Breast epithelium (tissue), 3 donors: ENCODE results near the gene KCNH3.

ENCODE experiments used
- CTCF ChIP-seq, 3 donors: fragments of 450-650 bp; IDR thresholded peaks; one replicate each; pipeline ENCODE4 v1.5.1; 2016 to 2017; ENCODE audit warnings: antibody characterized with exemption in 3 of 3, mild to moderate bottlenecking in 3 of 3, moderate library complexity in 3 of 3
- POLR2AphosphoS5 ChIP-seq, 3 donors: sonication (generic); formaldehyde crosslinking; IDR thresholded peaks; one replicate each; pipeline ENCODE4 v1.6.1; 2017; ENCODE audit warnings: antibody characterized with exemption in 3 of 3

GRCh38 chr12:49537231-49537751 lies 1.5 kb upstream of the KCNH3 start:
- TF ChIP-seq CTCF (IDR thresholded peaks at IDR 0.05), result no peak
- no peak for TF ChIP-seq POLR2AphosphoS5 (IDR thresholded peaks at IDR 0.05)
